Small intestine (tissue), 7 donors: ENCODE results near the gene TAF1B. TPM values are rescaled to one million over a fixed set of nuclear protein-coding genes. Genes with fewer than 3 reads are reported as not detected.

Source experiments
- DNase-seq, 2 donors: peaks; one replicate each; pipeline versions ENCODE4 v3.0.0 to v3.0.0-alpha.2; 2013
- FAIRE-seq: peaks from 2 replicates; lab custom pipeline; 2012; peaks lifted over from hg19 to GRCh38; lab: Jason Lieb, UNC
- H3K27ac ChIP-seq, 3 donors: one replicate each; pipeline ENCODE4 v1.5.1; 2013; ENCODE audit warnings: low read length in 2 of 3, mild to moderate bottlenecking in 2 of 3, control low read depth in 1 of 3, inconsistent platforms in 1 of 3, low read depth in 1 of 3, moderate library complexity in 1 of 3
- H3K27me3 ChIP-seq, 3 donors: one replicate each; pipeline ENCODE4 v1.6.1; 2013; ENCODE audit warnings: low read length in 3 of 3, inconsistent platforms in 1 of 3; ENCODE audit not compliant: control insufficient read depth in 3 of 3, insufficient read depth in 3 of 3
- H3K36me3 ChIP-seq, 3 donors: one replicate each; pipeline ENCODE4 v1.6.1; 2013; ENCODE audit warnings: low read length in 3 of 3, inconsistent platforms in 1 of 3, low read depth in 1 of 3, mild to moderate bottlenecking in 1 of 3, moderate library complexity in 1 of 3; ENCODE audit not compliant: control insufficient read depth in 3 of 3, insufficient read depth in 2 of 3
- H3K4me1 ChIP-seq, 3 donors: one replicate each; pipeline ENCODE4 v1.6.1; 2013; ENCODE audit warnings: low read length in 2 of 3, inconsistent platforms in 1 of 3, low read depth in 1 of 3, mild to moderate bottlenecking in 1 of 3, moderate library complexity in 1 of 3; ENCODE audit not compliant: control insufficient read depth in 3 of 3, insufficient read depth in 2 of 3
- H3K4me3 ChIP-seq, 3 donors: one replicate each; pipeline ENCODE4 v1.5.1; 2013; ENCODE audit warnings: low read length in 3 of 3, control low read depth in 1 of 3, inconsistent platforms in 1 of 3, low read depth in 1 of 3, mild to moderate bottlenecking in 1 of 3, moderate library complexity in 1 of 3
- H3K9me3 ChIP-seq, 2 donors: one replicate each; pipeline ENCODE4 v1.6.1; 2013; ENCODE audit warnings: low read depth in 1 of 2, low read length in 1 of 2; ENCODE audit not compliant: control insufficient read depth in 2 of 2, insufficient read depth in 1 of 2
- WGBS, 3 donors: extraction: QIAGEN DNeasy Blood & Tissue Kit; methylation state at CpG; one replicate each; pipeline ENCODE4 v1.1.7; 2013; 5-methylcytosine and 5-hydroxymethylcytosine counted together
- polyA plus RNA-seq, 4 donors: library from polyadenylated mRNA; stranded (reverse) in 3 of 4; unstranded in 1 of 4; fragments of 200-250 nt in 3 of 4; fragments of 120-200 nt in 1 of 4; gene quantifications; one replicate each; pipeline versions ENCODE4 v1.2.1 to v1.2.3, GENCODE V29; 2013
- donor health status: healthy with polysubstance abuse.
- donor health status: control.
- donor health status: control.
- donor health status: Bipolar disorder and iron deficiency.
- donor health status: healthy.

TAF1B gene
- polyA plus RNA-seq, 4 donors = 1.1 to 11.3 (median 4.1) TPM

GRCh38 chr2:9952856-9953503 lies 109.7 kb downstream of the TAF1B start:
- WGBS, 3 donors = 54 to 78% (median 67%) methylated on average over 8 of the region's 8 CpGs
- FAIRE-seq = no peak
- H3K27ac ChIP-seq = no peak overlapping the region
- no peaks in the 10 kb centered on the region for H3K36me3 ChIP-seq
- peaks cover 0 to 6% (median 0%) of the 10 kb centered on the region in 3 donors for H3K4me1 ChIP-seq
- peak in 1 of 2 donors; percentile 15 for DNase-seq
- H3K9me3 ChIP-seq = no peaks in the 10 kb centered on the region
- peaks cover 0 to 16% (median 0%) of the 10 kb centered on the region in 3 donors for H3K27me3 ChIP-seq
- no peak overlapping the region for H3K4me3 ChIP-seq

- peaks cover 0 to 14% (median 0%) of the 10 kb centered on the region in 3 donors for H3K27me3 ChIP-seq
These were observed 110.9 kb downstream of the TAF1B start for GRCh38 chr2:9954136-9954535.

GRCh38 chr2:9958057-9958456 lies 114.8 kb downstream of the TAF1B start:
- no peak for DNase-seq
- 91 to 93% (median 92%) methylated on average over 8 of the region's 8 CpGs for whole genome bisulfite sequencing, 3 donors
- H3K36me3 ChIP-seq = no peaks in the 10 kb centered on the region
- H3K4me3 ChIP-seq = no peak overlapping the region
- no peaks in the 10 kb centered on the region for H3K9me3 ChIP-seq
- peaks cover 0 to 6% (median 0%) of the 10 kb centered on the region in 3 donors for H3K4me1 ChIP-seq
- H3K27me3 ChIP-seq = no peaks in the 10 kb centered on the region
- no peak overlapping the region for H3K27ac ChIP-seq
- no peak for FAIRE-seq

More at GRCh38 chr2:9954136-9954535, 110.9 kb downstream of the TAF1B start:
- H3K4me1 ChIP-seq = peaks cover 0 to 6% (median 0%) of the 10 kb centered on the region in 3 donors
- H3K36me3 ChIP-seq = no peaks in the 10 kb centered on the region
- DNase-seq (peak in 1 of 2 donors; percentile 9), FAIRE-seq (no peak)
- 14 to 59% (median 33%) methylated on average over 3 of the region's 3 CpGs for WGBS, 3 donors
- H3K27ac ChIP-seq = no peak overlapping the region
- H3K4me3 ChIP-seq = no peak overlapping the region
- H3K9me3 ChIP-seq = no peaks in the 10 kb centered on the region

DNA sequence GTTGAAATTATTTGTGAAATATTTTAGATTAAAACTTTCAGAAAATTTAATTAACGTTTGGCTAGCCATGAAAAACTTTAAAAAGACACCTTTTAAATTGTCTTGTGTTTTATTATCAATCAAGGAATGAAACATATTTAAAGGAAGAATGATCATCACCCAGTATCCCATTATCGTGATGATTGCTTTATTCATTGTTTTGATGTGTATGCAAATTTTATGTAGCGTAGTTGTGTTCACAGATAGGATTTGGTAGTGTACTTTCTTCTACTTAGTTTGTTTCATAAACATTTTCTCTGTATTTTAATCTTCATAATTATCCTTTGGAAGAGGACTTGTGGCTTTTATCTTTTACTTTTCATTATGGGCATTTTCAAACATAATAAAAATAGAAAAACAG lies 116.0 kb downstream of the TAF1B start:
- FAIRE-seq (no peak), DNase-seq (no peak)
- Histone ChIP-seq H3K9me3 (no peaks in the 10 kb centered on the region), H3K4me3 (no peak overlapping the region), H3K27me3 (no peaks in the 10 kb centered on the region), H3K27ac (no peak overlapping the region), H3K4me1 (peaks cover 0 to 3% (median 0%) of the 10 kb centered on the region in 3 donors), H3K36me3 (peaks cover 0 to 2% (median 0%) of the 10 kb centered on the region in 3 donors)
- 90 to 96% (median 95%) methylated on average over 3 of the region's 3 CpGs for WGBS, 3 donors

DNA sequence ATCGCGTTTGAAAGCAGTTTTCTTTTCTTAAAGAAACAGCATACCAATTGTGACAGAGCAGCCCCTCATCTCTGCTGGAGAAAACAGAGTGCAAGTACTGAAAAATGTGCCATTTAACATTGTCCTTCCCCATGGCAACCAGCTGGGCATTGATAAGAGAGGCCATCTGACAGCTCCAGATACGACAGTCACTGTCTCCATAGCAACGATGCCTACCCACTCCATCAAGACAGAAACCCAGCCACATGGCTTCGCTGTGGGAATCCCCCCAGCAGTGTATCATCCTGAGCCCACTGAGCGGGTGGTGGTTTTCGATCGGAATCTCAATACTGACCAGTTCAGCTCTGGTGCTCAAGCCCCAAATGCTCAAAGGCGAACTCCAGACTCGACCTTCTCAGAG lies 117.7 kb downstream of the TAF1B start:
- FAIRE-seq = no peak
- no peaks in the 10 kb centered on the region for H3K27me3 ChIP-seq
- H3K27ac ChIP-seq = no peak overlapping the region
- H3K36me3 ChIP-seq = peaks cover 0 to 4% (median 0%) of the 10 kb centered on the region in 3 donors
- no peak overlapping the region for H3K4me3 ChIP-seq
- H3K9me3 ChIP-seq = no peaks in the 10 kb centered on the region
- no peaks in the 10 kb centered on the region for H3K4me1 ChIP-seq
- 82 to 86% (median 86%) methylated on average over 10 of the region's 10 CpGs for WGBS, 3 donors
- no peak for DNase-seq

- Histone ChIP-seq H3K27me3 (no peaks in the 10 kb centered on the region), H3K4me3 (no peak overlapping the region), H3K4me1 (no peaks in the 10 kb centered on the region), H3K27ac (no peak overlapping the region), H3K36me3 (peaks cover 0 to 4% (median 0%) of the 10 kb centered on the region in 3 donors), H3K9me3 (no peaks in the 10 kb centered on the region)
- no peak for DNase-seq
- WGBS, 3 donors = 90 to 95% (median 94%) methylated on average over 7 of the region's 7 CpGs
- no peak for FAIRE-seq
These were observed 121.2 kb downstream of the TAF1B start for GRCh38 chr2:9964334-9964980.

DNA sequence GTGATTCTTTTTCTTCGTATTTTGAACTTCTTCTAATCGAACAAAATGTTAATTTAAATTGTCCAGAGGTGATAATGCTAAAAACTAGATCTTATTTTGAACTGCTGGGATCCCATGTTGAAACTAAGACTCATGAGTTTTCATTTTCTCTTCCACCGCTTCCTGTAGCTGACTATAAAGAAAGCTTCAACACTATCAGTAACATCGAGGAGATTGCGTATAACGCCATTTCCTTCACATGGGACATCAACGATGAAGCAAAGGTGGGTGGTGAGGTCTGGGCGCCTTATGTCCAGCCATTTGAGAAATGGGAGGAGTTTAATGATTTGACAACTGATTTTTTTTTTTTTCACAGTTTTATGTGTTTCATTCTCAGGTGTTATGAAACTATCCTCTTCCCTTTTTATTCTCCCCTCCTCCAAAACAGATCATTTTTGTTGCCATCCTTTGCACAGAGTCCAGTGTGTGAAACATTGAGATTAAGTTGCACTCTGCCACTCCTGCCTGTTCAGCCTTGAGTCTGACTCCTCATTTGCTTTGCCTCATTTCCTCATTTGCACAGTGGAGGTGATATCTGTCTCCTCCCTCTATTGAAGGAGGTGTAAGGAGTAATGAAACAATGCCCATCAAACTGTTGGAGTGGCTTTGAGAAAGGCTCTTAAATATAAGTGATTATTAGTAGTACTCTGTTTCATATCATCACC lies 122.0 kb downstream of the TAF1B start:
- Histone ChIP-seq H3K27me3 (no peaks in the 10 kb centered on the region), H3K36me3 (peaks cover 0 to 4% (median 0%) of the 10 kb centered on the region in 3 donors), H3K27ac (no peak overlapping the region), H3K4me3 (no peak overlapping the region), H3K9me3 (no peaks in the 10 kb centered on the region), H3K4me1 (no peaks in the 10 kb centered on the region)
- DNase-seq (no peak), FAIRE-seq (no peak)
- WGBS, 3 donors = 74 to 90% (median 78%) methylated on average over 8 of the region's 8 CpGs

- no peaks in the 10 kb centered on the region for H3K4me1 ChIP-seq
- no peaks in the 10 kb centered on the region for H3K27me3 ChIP-seq
- 77 to 81% (median 78%) methylated on average over 3 of the region's 3 CpGs for WGBS, 3 donors
- H3K36me3 ChIP-seq = peaks cover 0 to 4% (median 0%) of the 10 kb centered on the region in 3 donors
- no peak overlapping the region for H3K4me3 ChIP-seq
- H3K9me3 ChIP-seq = no peaks in the 10 kb centered on the region
- DNase-seq = no peak
- H3K27ac ChIP-seq = no peak overlapping the region
- no peak for FAIRE-seq
These were observed 123.3 kb downstream of the TAF1B start for GRCh38 chr2:9966491-9967022.
